ENCODE data around the gene SSBP3.

DNA sequence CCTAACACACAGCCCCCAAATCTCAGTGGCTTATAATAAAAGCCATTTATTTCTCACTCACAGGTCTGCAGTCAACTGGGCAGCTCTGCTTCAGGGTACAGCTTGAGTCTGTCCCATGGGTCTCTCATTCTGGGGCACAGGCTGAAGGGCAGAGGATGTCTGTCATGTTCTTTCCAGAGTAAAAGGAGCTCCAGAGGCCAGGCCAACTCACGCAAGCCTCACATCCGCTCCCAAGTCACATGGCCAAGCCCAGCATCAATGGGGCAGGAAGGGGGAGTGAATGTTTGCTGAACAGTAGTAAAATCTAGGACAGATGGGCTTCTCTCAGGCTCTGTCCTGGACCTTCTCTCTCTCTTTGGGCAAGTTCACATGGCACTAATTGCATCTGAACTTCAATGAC lies 7.1 kb upstream of the SSBP3 start:
- TF ChIP-seq POLR2AphosphoS5 (IDR thresholded peaks at IDR 0.05; ENCODE audit: low read depth) (no peak), EZH2 (IDR thresholded peaks at IDR 0.05; ENCODE audit: low read depth, unreplicated experiment) (no peak), EZH2phosphoT487 (IDR thresholded peaks at IDR 0.05; ENCODE audit: unreplicated experiment) (no peak), ZNF331 (CRISPR knock-in tag; IDR thresholded peaks at IDR 0.05; ENCODE audit: low read depth) (no peak), ZNF114 (CRISPR knock-in tag; IDR thresholded peaks at IDR 0.05) (no peak)
- TF ChIP-seq, protein P1, sequence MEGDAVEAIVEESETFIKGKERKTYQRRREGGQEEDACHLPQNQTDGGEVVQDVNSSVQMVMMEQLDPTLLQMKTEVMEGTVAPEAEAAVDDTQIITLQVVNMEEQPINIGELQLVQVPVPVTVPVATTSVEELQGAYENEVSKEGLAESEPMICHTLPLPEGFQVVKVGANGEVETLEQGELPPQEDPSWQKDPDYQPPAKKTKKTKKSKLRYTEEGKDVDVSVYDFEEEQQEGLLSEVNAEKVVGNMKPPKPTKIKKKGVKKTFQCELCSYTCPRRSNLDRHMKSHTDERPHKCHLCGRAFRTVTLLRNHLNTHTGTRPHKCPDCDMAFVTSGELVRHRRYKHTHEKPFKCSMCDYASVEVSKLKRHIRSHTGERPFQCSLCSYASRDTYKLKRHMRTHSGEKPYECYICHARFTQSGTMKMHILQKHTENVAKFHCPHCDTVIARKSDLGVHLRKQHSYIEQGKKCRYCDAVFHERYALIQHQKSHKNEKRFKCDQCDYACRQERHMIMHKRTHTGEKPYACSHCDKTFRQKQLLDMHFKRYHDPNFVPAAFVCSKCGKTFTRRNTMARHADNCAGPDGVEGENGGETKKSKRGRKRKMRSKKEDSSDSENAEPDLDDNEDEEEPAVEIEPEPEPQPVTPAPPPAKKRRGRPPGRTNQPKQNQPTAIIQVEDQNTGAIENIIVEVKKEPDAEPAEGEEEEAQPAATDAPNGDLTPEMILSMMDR (conservative IDR thresholded peaks at IDR 0.05; ENCODE audit: low read depth in 2 of 2) = no peak
- TF ChIP-seq, protein P2, sequence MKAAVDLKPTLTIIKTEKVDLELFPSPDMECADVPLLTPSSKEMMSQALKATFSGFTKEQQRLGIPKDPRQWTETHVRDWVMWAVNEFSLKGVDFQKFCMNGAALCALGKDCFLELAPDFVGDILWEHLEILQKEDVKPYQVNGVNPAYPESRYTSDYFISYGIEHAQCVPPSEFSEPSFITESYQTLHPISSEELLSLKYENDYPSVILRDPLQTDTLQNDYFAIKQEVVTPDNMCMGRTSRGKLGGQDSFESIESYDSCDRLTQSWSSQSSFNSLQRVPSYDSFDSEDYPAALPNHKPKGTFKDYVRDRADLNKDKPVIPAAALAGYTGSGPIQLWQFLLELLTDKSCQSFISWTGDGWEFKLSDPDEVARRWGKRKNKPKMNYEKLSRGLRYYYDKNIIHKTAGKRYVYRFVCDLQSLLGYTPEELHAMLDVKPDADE (IDR thresholded peaks at IDR 0.05) = no peak
